AG04450 (cell line): ENCODE measurements around the gene PLIN3. TPM values are rescaled to one million over a fixed set of nuclear protein-coding genes. Genes with fewer than 3 reads are reported as not detected.
"Not testable (repeated sequence)": the region's sequence is repeated elsewhere in the genome, so short reads cannot be mapped to it uniquely, and the experiment has no call there.

Source experiments
- CTCF ChIA-PET: fragments of 300-600, 350-600 bp; formaldehyde crosslinking; extraction: SDS; loops from one replicate; lab custom pipeline; 2022; ENCODE audit warnings: antibody characterized with exemption, inconsistent platforms; lab: Charles Lee
- POLR2A ChIA-PET: fragments of 350-600 bp; formaldehyde crosslinking; extraction: SDS; loops from one replicate; lab custom pipeline; 2021; ENCODE audit warnings: antibody characterized with exemption, inconsistent platforms; lab: Yijun Ruan, JAX
- DNase-seq: peaks from one replicate; pipeline ENCODE4 v3.0.0-alpha.2; 2011; ENCODE audit warnings: low read depth, low spot score
- H3K27ac ChIP-seq: one replicate; pipeline ENCODE4 v1.5.1; 2012; ENCODE audit warnings: low read depth, low read length, control low read depth
- H3K27me3 ChIP-seq: one replicate; pipeline ENCODE4 v1.6.0; 2012; ENCODE audit warnings: low read length; ENCODE audit not compliant: control insufficient read depth, insufficient read depth
- H3K4me3 ChIP-seq: 2 replicates; pipeline ENCODE4 v1.5.1; 2011; ENCODE audit warnings: mild to moderate bottlenecking, low read depth, low read length, control low read depth
- H3K9me3 ChIP-seq: 2 replicates; pipeline ENCODE4 v1.5.1; 2012; ENCODE audit warnings: low read length; ENCODE audit not compliant: control insufficient read depth, insufficient read depth
- polyA plus RNA-seq: library from polyadenylated mRNA; depleted of rRNA; stranded (reverse); fragments of >200 nt; gene quantifications from 2 replicates; pipeline ENCODE4 v1.2.3, GENCODE V29; 2011
- TF ChIP-seq, protein P1 (sequence below): IDR thresholded peaks from 2 replicates; pipeline ENCODE4 v1.5.1; 2011; ENCODE audit warnings: low read depth, low read length, control low read depth, inconsistent platforms

Gene PLIN3
- polyA plus RNA-seq, 1 experiment: 103 TPM

DNA sequence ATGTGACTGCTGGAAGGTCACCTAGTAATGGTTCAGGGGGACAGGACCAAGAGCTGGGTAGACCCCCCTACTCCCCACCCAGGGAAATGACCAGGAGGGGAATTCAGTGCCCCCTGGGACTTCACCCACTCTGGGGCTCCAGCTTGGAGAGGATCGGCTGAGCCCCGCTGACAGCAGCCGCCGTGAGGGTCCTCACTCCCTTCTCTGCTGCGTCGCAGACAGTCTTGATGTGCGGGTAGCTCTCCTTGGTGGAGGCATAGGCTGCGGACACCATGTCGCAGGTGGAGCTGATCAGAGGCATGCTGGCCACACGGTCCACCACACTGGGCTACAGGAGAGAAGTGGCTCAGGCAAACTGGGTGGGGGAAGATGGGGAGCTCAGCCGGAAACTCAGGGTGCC is 7.8 kb downstream of the PLIN3 start:
- H3K27me3 ChIP-seq: no peaks in the 10 kb centered on the region
- TF ChIP-seq, protein P1, sequence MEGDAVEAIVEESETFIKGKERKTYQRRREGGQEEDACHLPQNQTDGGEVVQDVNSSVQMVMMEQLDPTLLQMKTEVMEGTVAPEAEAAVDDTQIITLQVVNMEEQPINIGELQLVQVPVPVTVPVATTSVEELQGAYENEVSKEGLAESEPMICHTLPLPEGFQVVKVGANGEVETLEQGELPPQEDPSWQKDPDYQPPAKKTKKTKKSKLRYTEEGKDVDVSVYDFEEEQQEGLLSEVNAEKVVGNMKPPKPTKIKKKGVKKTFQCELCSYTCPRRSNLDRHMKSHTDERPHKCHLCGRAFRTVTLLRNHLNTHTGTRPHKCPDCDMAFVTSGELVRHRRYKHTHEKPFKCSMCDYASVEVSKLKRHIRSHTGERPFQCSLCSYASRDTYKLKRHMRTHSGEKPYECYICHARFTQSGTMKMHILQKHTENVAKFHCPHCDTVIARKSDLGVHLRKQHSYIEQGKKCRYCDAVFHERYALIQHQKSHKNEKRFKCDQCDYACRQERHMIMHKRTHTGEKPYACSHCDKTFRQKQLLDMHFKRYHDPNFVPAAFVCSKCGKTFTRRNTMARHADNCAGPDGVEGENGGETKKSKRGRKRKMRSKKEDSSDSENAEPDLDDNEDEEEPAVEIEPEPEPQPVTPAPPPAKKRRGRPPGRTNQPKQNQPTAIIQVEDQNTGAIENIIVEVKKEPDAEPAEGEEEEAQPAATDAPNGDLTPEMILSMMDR: no peak
- no peak overlapping the region for H3K4me3 ChIP-seq
- POLR2A ChIA-PET: interaction anchor here (0.6 kb wide), 1 partner anchor 16 kb away, joined by 3 read pairs; no protein-coding TSS in a partner anchor
- H3K27ac ChIP-seq: no peak overlapping the region
- H3K9me3 ChIP-seq: no peaks in the 10 kb centered on the region
- DNase-seq: no peak
- CTCF ChIA-PET: interaction anchor here (1.0 kb wide), 2 partner anchors 8 to 10 kb away, joined by 3 to 4 read pairs; no protein-coding TSS in a partner anchor

DNA sequence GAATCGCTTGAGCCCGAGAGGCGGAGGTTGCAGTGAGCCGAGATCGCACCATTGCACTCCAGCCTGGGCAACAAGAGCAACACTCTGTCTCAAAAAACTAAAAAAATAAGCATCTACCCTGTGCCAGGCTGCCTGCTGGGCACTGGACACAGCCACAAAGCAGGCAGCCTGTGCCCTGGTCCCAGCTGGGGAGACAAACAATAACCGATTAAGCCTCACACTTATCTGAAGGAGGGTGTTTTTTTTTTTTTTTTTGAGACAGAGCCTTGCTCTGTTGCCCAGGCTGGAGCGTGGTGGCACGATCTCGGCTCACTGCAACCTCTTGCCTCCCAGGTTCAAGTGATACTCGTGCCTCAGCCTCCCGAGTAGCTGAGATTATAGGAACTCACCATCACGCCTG is 11.0 kb downstream of the PLIN3 start:
- POLR2A ChIA-PET, H3K4me3 ChIP-seq, H3K9me3 ChIP-seq, H3K27me3 ChIP-seq, DNase-seq, CTCF ChIA-PET, H3K27ac ChIP-seq: not testable (repeated sequence)

DNA sequence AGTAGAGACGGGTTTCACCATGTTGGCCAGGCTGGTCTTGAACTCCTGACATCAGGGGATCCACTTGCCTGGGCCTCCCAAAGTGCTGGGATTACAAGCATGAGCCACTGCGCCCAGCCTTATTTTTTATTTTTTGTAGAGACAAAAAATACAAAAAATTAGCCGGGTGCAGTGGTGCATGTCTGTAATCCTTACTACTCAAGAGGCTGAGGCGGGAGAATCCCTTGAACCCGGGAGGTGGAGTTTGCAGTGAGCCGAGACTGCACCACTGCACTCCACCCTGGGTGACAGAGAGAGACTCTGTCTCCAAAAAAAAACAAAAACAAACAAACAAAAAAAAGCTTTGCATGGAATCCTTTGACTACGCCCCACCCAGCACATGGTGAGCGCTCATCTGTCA is 14.0 kb downstream of the PLIN3 start:
- CTCF ChIA-PET: interaction anchor here (0.7 to 7.5 kb wide), 3 partner anchors 13 to 45 kb away, joined by 3 to 109 read pairs (median 7); partner anchors contain the start of gene PLIN3
- POLR2A ChIA-PET: interaction anchor here (0.7 kb wide), 1 partner anchor 68 kb away, joined by 3 read pairs; no protein-coding TSS in a partner anchor
- not testable (repeated sequence) for H3K27ac ChIP-seq, H3K27me3 ChIP-seq, DNase-seq, H3K4me3 ChIP-seq, H3K9me3 ChIP-seq

DNA sequence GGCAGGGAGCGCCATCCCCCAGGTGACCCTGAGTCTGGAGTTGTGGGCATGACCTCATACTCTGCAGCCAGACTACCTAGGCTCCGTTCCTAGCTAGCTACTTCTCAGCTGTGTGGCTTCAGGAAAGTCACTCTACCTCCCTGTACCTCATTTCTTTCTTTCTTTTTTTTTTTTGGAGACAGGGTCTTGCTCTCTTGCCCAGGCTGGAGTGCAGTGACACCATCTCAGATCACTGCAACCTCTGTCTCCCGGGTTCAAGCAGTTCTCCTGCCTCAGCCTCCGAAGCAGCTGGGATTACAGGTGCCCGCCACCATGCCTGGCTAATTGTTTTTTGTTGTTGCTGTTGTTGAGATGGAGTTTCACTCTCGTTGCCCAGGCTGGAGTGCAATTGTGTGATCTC is 15.0 kb downstream of the PLIN3 start:
- DNase-seq: no peak
- Histone ChIP-seq H3K4me3 (no peak overlapping the region), H3K9me3 (no peaks in the 10 kb centered on the region; the same call in 1 of the 2 replicates), H3K27me3 (no peaks in the 10 kb centered on the region), H3K27ac (no peak overlapping the region)
- CTCF ChIA-PET: interaction anchor here (1.0 to 7.5 kb wide), 4 partner anchors 14 to 59 kb away, joined by 6 to 109 read pairs (median 10); partner anchors contain the start of gene PLIN3
- POLR2A ChIA-PET: no interaction called here
- TF ChIP-seq, protein P1: no peak

DNA sequence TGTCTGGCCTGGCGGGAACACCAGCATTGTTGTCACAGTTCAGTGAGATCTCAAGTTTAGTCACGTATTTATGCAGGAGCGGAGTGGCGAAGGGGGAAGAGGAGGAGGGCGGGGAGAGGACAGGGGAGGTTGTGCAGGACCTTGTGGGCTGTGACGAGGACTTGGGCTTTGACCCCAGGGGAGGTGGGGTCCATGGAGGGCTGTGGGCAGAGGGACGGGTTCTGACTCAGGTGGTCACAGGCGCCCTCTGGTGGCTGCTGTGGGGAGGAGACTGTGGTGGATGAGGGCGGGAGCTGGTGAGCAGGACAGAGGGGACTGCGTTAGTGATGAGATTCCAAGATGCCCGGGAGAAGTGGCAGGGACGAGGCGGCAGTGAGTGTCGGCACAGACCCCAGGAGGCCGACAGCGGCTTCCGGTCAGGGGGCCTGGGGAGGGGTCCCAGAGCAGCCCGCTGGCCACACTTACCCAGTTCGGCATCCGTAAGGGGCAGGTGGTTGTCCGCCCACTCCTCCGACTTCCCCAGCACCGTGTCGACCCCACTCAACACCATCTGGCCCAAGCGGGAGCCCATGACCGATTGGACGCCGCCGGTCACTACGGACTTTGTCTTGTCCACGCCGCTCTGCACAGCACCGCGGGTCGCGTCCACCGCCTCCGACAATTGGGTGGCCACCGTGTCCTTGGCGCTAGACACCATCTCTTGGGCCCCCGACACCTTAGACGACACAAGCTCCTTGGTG is 15.7 kb downstream of the PLIN3 start:
- Histone ChIP-seq H3K27ac (no peak overlapping the region), H3K9me3 (no peaks in the 10 kb centered on the region; the same call in 1 of the 2 replicates), H3K4me3 (no peak overlapping the region), H3K27me3 (no peaks in the 10 kb centered on the region)
- ChIA-PET CTCF (interaction anchor here (0.5 to 7.5 kb wide), 13 partner anchors 8 to 175 kb away, joined by 3 to 109 read pairs (median 6); partner anchors contain the start of genes PLIN3 and TICAM1), POLR2A (interaction anchor here (1.5 kb wide), 1 partner anchor 60 kb away, joined by 3 read pairs; no protein-coding TSS in a partner anchor)
- TF ChIP-seq, protein P1: peak; percentile 84
- no peak for DNase-seq
